Measurements from ENCODE around the gene MUSTN1.

Gene MUSTN1

GRCh38 chr3:52831500-52832301 is 3.1 kb downstream of the MUSTN1 start:
- no peak for DNase-seq (ENCODE audit: low read depth)

GRCh38 chr3:52830535-52831258 is 4.1 kb downstream of the MUSTN1 start, which contains the start of gene ITIH4:
ITIH4 (minus strand) TSS chr3:52830672; CDS start chr3:52830642, 30 bp downstream.
- DNase-seq (ENCODE audit: low read depth), result no peak

- DNase-seq (ENCODE audit: low read depth), result no peak
These were observed 4.8 kb downstream of the MUSTN1 start for GRCh38 chr3:52829906-52830463.

- no peak for DNase-seq (ENCODE audit: low read depth)
These were observed 5.3 kb downstream of the MUSTN1 start for GRCh38 chr3:52829482-52829881.

- DNase-seq (ENCODE audit: low read depth), result no peak
These were observed 6.9 kb downstream of the MUSTN1 start for GRCh38 chr3:52827866-52828376.

GRCh38 chr3:52827441-52827840 is 7.4 kb downstream of the MUSTN1 start:
- no peak for DNase-seq (ENCODE audit: low read depth)

GRCh38 chr3:52824037-52824436 is 10.8 kb downstream of the MUSTN1 start:
- DNase-seq (ENCODE audit: low read depth), result no peak

GRCh38 chr3:52822363-52822762 is 12.5 kb downstream of the MUSTN1 start:
- DNase-seq (ENCODE audit: low read depth), result no peak

- DNase-seq (ENCODE audit: low read depth), result no peak
These were observed 14.1 kb downstream of the MUSTN1 start for GRCh38 chr3:52820736-52821135.

- DNase-seq (ENCODE audit: low read depth), result no peak
These were observed 14.9 kb downstream of the MUSTN1 start for GRCh38 chr3:52819936-52820335.

GRCh38 chr3:52817860-52818259 is 17.0 kb downstream of the MUSTN1 start:
- no peak for DNase-seq (ENCODE audit: low read depth)

- DNase-seq (ENCODE audit: low read depth), result no peak
These were observed 17.6 kb downstream of the MUSTN1 start for GRCh38 chr3:52817221-52817620.

GRCh38 chr3:52816654-52817053 is 18.2 kb downstream of the MUSTN1 start:
- DNase-seq (ENCODE audit: low read depth), result no peak

GRCh38 chr3:52816199-52816598 is 18.6 kb downstream of the MUSTN1 start:
- no peak for DNase-seq (ENCODE audit: low read depth)

GRCh38 chr3:52813810-52814209 is 21.0 kb downstream of the MUSTN1 start:
- no peak for DNase-seq (ENCODE audit: low read depth)

GRCh38 chr3:52811452-52812011 is 23.3 kb downstream of the MUSTN1 start:
- no peak for DNase-seq (ENCODE audit: low read depth)

GRCh38 chr3:52810923-52811322 is 23.9 kb downstream of the MUSTN1 start:
- no peak for DNase-seq (ENCODE audit: low read depth)

- DNase-seq (ENCODE audit: low read depth), result no peak
These were observed 25.0 kb downstream of the MUSTN1 start for GRCh38 chr3:52809662-52810377.

GRCh38 chr3:52809149-52809548 is 25.7 kb downstream of the MUSTN1 start:
- DNase-seq (ENCODE audit: low read depth), result no peak

GRCh38 chr3:52805270-52806039 is 29.4 kb downstream of the MUSTN1 start:
- no peak for DNase-seq (ENCODE audit: low read depth)

- no peak for DNase-seq (ENCODE audit: low read depth)
These were observed 33.0 kb downstream of the MUSTN1 start for GRCh38 chr3:52801839-52802238.

All from stimulated activated CD8-positive, alpha-beta memory T cell treated with anti-CD3 and anti-CD28 coated beads, Interleukin-4, amount 100 ng/mL, for 24 hours (primary cell).